ENCODE data around the gene KLHL42.
"Not testable (repeated sequence)": the region's sequence is repeated elsewhere in the genome, so short reads cannot be mapped to it uniquely, and the experiment has no call there.

The KLHL42 gene

DNA sequence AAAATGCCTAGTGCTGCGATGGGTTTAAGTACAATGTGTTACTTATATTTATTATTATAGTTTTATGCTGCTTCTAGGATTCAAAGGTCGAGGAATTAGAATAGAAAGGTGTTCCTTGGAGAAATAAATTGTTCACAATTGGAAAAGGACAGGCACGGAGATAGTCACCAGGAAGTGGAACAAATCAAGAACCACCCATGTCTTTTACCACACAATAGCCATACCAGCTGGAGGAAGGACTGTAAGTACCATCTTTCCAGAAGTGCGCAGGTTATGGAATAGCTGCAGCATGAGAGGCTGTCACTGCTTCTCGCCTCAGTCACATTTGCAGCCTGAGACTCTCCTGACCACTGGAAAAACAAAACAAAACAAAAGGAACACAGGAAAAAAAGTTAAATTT is 40.5 kb downstream of the KLHL42 start:
- DNase-seq = no peak

DNA sequence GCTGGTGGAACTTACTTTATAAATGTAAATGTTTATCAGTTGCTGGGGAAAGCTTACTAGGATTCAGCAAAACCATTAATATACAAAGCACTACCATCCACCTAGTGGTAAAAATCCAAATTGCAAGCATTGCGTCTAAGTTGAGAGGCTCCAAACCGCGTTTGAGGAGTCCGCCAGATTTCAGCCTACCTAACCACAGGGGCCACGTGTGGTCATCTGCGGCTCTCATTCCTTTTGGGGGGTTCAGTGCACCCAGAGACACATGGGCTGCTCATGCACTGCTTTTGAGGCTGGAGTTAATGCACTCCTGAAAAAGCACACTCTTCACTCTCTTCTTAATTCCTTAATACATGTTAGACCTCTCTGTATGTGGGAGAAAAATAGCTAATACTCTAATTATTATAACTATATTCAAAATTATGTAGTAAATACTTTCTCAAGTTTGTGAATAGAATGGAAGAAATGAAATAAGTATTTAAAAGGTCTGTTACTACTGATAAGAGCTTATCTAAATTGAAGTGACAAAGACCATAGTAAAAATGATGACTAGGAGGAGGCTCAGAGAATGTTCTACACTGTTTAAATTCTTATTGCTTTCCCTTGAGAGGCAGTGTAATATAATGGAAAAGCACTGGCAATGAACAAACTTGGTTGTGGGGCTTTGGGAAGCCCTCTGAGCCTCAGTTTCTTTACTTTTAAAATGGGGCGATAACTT is 41.4 kb downstream of the KLHL42 start:
- peak; percentile 40 to 49 for DNase-seq

DNA sequence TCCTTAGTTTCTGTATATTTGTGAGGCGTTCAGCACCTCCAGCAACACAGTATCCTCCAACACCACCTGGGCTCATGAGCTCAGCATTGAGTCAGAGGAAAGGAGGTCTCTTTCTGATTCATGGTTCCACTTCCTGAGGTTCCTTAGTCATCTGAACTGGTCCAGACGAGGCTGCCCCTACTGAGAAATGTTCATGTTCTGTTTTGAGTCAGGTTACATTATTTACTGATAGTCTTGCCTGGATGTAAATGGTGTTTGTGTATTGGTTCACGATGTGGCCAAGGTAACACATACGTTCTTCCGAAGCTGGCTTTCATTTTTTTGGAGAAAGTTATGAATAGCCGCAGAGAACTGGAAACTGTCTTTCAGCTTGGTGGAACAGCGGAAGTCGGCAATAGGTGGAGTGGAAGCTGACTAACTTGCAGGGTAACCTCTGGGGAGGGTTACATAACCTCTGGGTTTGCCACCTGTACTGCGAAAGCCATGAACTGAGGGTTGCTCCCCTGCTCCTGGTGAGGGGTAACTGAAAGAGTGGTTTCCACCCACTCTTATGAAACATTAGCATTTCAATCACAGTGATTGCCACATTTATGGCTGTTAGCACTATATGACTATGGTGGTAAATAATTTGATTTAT is 42.2 kb downstream of the KLHL42 start:
- peak; percentile 75 to 81 for DNase-seq

DNA sequence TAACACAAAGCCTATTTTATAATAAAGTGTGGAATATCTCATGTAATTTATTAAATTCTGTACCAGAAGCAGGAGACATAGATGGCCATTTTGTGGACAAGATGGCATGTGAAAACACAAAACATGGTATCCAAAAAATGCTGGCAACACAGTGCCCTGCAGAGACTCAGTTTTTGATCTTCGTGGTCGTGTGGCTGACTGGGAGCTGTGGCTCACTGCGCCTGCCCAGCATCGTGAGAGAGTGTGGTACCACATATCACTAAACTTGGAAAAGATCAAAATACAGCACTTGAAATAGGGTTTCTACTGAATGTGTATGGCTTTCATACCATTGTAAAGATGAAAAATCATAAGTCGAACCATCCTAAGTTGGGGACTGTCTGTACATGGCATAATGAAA is 43.0 kb downstream of the KLHL42 start:
- no peak for DNase-seq

DNA sequence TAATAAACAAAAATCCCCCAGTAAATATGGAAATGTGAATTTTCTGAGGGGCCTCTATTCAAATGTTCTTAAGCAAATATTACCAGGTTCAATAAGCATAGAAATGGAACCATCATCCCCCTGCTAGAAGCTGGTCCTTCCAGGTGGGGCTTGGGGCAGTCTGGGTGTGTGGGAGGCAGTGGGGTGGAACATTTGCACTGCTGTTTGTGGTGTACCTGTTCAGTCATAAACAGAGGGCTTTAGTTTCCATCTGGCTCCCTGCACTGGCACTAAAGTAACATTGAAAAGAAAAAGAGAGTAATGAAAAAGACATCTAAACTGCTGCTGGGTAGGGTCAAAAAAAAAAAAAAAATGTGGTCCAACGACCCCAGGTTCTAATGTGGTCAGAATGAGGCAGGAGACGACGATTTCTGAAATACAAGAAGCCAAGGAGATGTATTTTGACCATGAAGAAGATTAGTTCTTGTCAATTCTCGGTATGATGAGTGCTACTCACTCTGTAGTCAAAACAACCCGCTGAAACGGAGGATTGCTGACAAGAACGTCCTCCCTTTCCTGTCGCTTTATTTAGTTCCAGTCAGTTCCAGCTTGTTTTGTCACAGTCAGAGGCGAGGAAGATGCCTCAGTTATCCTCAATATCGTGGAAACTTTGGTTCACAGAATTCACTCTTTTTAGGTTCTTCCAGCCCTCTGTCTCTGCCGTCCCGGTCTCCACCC is 44.3 kb downstream of the KLHL42 start:
- DNase-seq = no peak

DNA sequence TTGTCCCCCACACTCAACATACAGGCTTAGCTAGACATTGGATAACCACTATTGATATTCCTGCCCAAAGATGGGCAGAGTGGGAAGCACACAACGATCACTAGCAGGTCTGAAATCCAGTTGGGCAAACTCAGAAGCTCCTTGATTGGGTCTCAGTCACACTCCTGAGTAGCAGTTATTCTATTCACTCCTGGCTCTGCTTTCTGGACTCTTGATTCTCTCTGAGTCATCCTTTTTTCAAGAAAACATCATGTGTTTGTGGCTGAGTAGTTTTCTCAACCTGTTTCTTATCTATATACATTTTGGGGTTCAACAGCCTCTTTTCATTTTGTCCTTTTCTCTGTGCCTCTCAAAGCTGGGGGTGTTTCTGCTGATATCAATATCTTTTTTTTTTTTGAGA is 46.0 kb downstream of the KLHL42 start:
- no peak for DNase-seq

DNA sequence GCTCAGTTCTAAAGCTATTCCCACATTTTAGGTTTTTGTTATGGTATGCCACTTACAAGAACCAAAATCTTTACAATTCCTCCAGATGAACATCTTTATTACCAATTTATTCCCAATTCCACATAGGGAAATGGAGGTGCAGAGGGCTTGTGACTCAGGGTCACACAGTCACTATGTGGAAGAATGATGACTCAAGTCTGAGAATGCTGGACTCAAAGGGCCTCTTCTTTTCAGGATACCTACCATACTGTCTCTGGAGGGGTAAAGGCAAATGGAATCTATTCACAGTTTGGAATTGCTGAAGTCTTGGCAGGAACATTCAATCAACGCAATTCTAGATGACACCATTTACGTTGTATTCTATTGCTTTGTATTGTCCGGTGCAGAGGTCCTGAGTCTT is 48.2 kb downstream of the KLHL42 start:
- no peak for DNase-seq

DNA sequence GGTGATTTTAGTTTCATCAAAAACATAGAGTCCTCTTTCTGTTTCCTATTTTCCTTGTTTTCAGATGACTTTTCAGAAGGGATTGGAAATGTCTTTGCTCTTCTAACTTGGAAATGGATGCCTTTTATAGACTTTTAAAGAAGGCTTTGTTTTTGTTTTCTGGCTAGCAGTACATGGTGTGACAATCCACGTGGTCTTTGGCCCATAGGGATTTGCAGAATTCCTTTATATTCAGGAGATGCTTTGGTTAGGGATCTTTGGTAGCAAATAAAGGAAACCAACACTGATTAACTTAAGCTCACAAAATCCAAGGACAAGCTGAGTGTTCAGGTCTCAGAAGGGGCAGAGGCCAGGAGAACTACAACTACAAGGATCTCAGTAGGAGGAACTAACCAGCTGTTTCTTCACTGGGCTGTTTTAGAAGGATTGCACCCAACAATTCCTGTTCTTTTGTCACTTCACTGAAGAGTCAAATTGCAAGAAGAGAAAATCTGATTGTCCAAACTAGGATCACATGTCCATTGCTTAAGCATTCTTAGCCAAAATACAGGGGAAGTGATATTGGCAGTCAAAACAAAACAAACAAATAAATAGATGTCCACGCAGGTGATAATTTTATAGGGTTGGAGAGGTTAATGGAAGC is 58.6 kb downstream of the KLHL42 start:
- no peak for DNase-seq

DNA sequence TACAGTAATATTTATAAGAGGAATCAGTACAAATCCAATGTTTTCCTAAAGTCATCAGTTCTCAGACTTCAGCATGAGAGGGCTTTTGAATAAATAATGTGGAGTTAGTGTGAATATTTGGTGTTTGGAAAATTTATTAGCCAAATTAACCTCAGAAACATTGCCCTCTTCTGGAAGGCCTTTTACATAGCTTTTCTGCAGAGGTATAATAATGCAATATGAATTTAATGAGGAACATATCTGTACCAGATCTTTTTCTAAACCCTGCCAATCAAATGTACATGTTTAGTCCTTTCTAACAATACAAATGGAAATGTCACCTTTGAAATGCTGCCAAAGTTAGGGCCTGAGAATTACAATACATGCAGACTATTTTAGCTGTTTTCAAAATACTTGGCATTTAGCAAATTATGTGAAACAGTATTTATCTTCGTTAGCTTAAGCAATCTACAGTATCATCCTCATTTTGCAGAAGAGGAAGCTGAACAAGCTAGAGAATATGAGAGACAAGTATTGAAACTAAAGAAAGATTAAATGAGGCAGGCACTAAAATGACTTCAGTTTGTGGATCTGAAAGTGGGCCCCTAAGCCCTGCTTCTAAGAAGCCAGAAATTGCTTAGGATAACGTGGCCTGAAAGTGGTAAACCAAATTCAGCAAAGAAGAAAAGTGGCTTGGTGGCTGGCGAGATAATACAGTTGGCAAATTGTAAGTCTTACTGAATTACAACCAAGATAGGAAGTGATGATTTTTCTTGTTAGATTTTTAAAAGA is 60.4 kb downstream of the KLHL42 start:
- DNase-seq = no peak

DNA sequence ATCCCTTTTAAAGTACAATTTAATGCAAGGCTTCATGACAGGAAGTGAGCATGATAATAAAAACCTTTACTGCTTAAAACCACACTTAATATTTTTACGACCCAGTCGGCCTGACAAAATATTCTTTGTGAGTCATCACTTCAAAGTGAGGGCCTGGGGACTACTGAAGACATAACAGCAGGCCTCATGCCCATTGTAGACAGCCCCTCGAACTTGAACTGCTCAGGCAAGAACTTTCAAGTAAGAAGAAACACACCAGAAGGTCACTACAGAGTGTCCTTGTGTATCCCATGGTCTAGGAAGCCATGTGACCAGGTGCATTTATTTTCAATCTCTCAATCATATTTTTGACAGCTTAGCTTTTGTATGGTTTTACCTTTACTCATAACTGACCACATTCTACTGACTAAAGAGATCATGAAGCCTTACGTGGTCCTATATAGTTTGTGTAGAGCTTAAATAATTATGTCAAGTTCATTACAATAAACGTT is 61.4 kb downstream of the KLHL42 start:
- DNase-seq = no peak

DNA sequence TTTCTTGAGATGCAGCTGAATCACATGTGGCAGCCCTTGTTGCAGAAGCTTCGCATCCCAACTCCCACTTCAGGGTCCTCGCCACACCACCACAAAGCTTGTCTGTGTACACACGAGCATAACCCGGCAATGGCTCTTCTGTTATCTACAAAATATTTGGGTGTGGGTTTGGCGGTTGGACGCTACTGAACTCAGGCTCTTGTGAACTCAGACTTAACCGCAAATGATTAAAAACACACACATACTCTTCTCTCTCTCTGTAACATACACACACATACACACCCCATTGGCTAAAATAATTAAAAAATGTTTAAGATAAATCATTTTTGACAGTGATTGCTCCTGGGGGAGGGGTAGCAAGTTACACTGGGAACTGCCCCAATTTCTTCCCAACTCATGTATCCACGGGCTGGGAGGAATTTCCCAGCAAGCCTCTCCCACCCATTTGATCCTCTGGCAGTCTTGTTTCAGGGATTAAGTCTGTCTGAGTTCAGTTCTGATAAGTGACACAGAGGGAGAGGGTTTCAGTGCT is 63.7 kb downstream of the KLHL42 start:
- no peak for DNase-seq

DNA sequence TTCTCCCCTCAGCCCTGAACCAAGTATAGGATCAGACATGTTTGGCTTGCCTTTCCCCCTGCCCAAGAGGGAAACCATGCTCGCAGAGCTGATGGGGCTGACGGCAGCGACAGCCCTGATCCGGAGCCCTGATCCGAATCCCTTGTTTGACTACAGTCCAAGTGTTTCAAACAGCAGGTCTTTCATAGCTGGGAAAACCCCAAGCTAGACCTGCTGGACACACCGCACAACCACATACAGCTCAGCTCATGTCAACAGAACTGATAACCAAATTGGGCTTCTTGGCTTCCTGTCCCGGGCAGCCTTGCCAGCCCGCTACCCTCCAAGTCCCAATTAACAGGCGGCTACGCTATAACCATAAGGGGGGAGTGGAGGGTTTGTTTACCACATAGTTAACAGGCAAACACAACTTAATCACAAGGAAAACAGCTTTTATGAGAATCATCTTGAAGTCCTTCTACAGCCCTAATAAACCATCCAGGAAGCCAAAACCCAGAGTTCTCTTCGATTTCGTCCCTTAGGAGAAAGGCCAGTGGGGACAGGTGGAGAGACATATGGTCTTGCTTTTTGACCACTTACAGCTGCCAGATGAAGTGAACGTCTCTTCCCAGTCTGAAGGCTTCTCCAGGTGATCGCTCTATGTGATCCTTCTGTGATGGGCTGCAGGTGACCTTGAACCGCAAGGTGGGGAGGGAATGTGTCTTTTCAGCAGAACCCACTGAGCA is 64.5 kb downstream of the KLHL42 start:
- no peak for DNase-seq

DNA sequence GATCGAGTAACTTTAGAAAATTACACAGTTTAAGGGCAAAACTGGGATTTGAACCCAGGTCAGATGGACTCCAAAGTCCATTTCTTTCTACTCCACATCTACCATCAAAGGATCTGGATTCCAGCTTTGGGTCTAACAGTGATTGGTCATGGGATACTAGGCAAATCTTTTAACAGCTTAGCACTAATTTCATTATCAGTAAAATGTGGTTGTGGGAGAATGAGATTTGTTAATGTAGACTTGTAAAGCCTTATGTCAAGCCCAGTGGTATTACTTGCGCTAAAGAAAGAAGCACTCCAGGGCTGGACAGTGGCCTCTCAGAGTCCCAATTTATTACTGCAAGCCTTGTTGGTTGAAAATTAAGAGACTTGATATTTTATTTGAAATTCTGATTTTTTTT is 65.2 kb downstream of the KLHL42 start:
- no peak for DNase-seq

DNA sequence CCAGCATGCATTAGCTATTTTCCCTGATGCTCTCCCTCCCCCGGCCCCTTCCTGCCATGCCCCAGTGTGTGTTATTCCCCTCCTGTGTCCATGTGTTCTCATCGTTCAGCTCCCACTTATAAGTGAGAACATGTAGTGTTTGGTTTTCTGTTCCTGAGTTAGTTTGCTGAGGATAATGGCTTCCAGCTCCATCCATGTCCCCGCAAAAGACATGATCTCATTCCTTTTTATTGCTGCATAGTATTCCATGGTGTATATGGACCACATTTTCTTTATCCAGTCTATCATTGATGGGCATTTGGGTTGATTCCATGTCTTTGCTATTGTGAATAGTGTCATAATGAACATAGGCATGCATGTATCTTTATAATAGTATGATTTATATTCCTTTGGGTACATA is 65.7 kb downstream of the KLHL42 start:
- not testable (repeated sequence) for DNase-seq

DNA sequence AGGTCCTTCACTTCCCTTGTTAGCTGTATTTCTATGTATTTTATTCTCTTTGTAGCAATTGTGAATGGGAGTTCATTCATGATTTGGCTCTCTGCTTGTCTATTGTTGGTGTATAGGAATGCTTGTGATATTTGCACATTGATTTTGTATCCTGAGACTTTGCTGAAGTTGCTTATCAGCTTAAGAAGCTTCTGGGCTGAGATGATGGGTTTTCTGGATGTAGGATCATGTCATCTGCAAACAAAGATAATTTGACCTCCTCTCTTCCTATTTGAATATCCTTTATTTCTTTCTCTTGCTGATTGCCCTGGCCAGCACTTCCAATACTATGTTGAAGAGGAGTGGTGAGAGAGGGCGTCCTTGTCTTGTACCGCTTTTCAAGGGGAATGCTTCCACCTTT is 67.3 kb downstream of the KLHL42 start:
- not testable (repeated sequence) for DNase-seq

DNA sequence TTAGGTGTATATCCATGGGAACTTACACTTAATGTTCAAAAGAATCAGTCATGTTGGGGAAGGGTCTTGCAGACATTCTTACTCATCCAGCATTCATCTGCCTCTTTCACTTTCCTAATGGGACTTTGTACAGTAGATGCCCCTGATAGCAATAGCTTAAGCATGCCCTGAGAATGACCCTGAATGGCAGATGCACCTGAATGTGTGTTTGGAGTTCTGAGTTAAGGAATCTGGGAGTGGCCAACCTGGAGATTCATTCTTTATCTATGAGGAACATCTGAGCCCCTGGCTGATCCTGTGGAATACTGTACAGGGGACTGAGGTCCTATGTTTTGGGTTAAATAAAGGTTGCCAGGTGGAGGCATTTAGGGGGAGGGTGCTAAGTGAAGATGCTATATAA is 71.3 kb downstream of the KLHL42 start:
- DNase-seq = no peak

DNA sequence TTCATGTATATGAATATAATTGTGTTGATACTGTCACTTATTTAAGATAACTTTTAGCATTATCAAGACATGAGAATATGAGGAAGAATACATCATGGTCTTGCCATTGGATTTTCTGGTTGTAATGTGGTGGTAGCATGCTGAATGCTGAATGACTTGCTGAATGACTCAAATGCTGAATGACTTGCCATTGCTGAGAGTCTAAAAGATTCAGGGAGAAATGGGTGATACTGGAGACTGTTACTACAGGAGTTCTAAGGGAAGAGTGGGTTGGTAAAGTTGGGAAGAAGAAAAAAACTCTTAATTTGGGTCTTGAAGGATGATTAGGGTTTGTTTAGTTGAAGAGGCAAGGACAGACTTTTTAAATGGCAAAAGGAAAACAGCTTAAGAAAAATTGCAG is 72.1 kb downstream of the KLHL42 start:
- DNase-seq = no peak

All from activated T-cell treated with anti-CD3 and anti-CD28 coated beads, Interleukin-2, amount 50 U/mL, for 48 hours (primary cell).